Endothelial cell of umbilical vein (primary cell): ENCODE data around the gene LIMA1.
"Not testable (repeated sequence)": the region's sequence is repeated elsewhere in the genome, so short reads cannot be mapped to it uniquely, and the experiment has no call there.

Source experiments
- EZH2 ChIP-seq: IDR thresholded peaks from 2 replicates; pipeline ENCODE4 v1.6.1; 2012; ENCODE audit warnings: borderline replicate concordance, low read depth, mild to moderate bottlenecking, moderate library complexity, low read length, inconsistent platforms; ENCODE audit not compliant: severe bottlenecking
- FOS ChIP-seq: IDR thresholded peaks from 2 replicates; pipeline ENCODE4 v1.6.1; 2011; ENCODE audit warnings: mild to moderate bottlenecking, low read length, moderate library complexity, borderline replicate concordance; ENCODE audit not compliant: insufficient read depth
- GATA2 ChIP-seq: IDR thresholded peaks from 2 replicates; pipeline ENCODE4 v1.7.0; 2011; ENCODE audit warnings: low read depth, mild to moderate bottlenecking, moderate library complexity, mixed read lengths, low read length; ENCODE audit not compliant: insufficient read length, insufficient read depth
- JUN ChIP-seq: IDR thresholded peaks from 2 replicates; pipeline ENCODE4 v1.6.1; 2011; ENCODE audit warnings: borderline replicate concordance, low read depth; ENCODE audit not compliant: insufficient read length, insufficient read depth
- MYC ChIP-seq: IDR thresholded peaks from one replicate; pipeline ENCODE4 v1.6.1; 2011; ENCODE audit warnings: mild to moderate bottlenecking, low read depth, low read length
- POLR2A ChIP-seq: IDR thresholded peaks from 2 replicates; pipeline ENCODE4 v1.6.1; 2012; ENCODE audit warnings: low read depth, mild to moderate bottlenecking, control low read depth, low read length
- POLR2AphosphoS5 ChIP-seq: IDR thresholded peaks from 2 replicates; pipeline ENCODE4 v1.6.1; 2012; ENCODE audit warnings: low read depth, mild to moderate bottlenecking, control low read depth, low read length, moderate library complexity; ENCODE audit not compliant: insufficient read depth
- TF ChIP-seq, protein P1 (sequence below), 2 donors: IDR thresholded peaks; 1 replicate in 1 of 2; 2 replicates in 1 of 2; pipeline ENCODE4 v1.5.1; 2011; ENCODE audit warnings: low read length in 2 of 2, mild to moderate bottlenecking in 2 of 2, moderate library complexity in 2 of 2, control low read depth in 1 of 2, inconsistent platforms in 1 of 2, low read depth in 1 of 2; ENCODE audit not compliant: insufficient read depth in 1 of 2; ENCODE audit errors: extremely low read depth in 1 of 2

DNA sequence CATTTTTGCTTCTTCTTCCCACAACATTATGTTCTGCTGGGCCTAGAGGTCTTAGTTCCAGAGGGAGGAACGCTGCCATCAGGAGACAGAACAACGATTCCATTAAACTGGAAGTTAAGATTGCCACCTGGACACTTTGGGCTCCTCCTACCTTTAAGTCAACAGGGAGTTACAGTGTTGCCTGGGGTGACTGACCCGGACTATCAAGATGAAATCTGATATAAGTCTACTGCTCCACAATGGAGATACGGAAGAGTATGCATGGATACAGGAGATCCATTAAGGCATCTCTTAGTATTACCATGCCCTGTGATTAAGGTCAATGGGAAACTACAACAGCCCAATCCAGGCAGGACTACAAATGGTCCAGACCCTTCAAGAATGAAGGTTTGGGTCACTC is 41.5 kb upstream of the LIMA1 start:
- TF ChIP-seq POLR2A, FOS, MYC, JUN, EZH2, GATA2, POLR2AphosphoS5: not testable (repeated sequence)
- TF ChIP-seq, protein P1, sequence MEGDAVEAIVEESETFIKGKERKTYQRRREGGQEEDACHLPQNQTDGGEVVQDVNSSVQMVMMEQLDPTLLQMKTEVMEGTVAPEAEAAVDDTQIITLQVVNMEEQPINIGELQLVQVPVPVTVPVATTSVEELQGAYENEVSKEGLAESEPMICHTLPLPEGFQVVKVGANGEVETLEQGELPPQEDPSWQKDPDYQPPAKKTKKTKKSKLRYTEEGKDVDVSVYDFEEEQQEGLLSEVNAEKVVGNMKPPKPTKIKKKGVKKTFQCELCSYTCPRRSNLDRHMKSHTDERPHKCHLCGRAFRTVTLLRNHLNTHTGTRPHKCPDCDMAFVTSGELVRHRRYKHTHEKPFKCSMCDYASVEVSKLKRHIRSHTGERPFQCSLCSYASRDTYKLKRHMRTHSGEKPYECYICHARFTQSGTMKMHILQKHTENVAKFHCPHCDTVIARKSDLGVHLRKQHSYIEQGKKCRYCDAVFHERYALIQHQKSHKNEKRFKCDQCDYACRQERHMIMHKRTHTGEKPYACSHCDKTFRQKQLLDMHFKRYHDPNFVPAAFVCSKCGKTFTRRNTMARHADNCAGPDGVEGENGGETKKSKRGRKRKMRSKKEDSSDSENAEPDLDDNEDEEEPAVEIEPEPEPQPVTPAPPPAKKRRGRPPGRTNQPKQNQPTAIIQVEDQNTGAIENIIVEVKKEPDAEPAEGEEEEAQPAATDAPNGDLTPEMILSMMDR (IDR thresholded peaks at IDR 0.05; ENCODE audit: extremely low read depth in 1 of 2, insufficient read depth in 1 of 2, low read depth in 1 of 2, low read length in 2 of 2): not testable (repeated sequence)
